K562 (cell line): ENCODE results near the gene GAB2. TPM values are rescaled to one million over a fixed set of nuclear protein-coding genes. Genes with fewer than 3 reads are reported as not detected.

Source experiments
- ATAC-seq: fragments of 200-7000 bp; cut with Tn5 transposase; 3 replicates; pipeline ENCODE4 v1.9.1; 2020; ENCODE audit warnings: moderate library complexity
- BruUV-seq: library from RNA; stranded (reverse); fragments of 400-500 nt; replicated peaks from 2 replicates; lab custom pipeline; 2021; lab: Mats Ljungman, UMichigan
- CTCF ChIA-PET: fragments of 300-600 bp; formaldehyde crosslinking; extraction: SDS; loops from one replicate; lab custom pipeline; 2021; ENCODE audit warnings: low intra/inter-chr PET ratio; lab: Yijun Ruan, JAX
- POLR2A ChIA-PET: fragments of 300-600, 350-650 bp; sonication (Branson Sonifier 250); formaldehyde crosslinking; extraction: SDS; loops from one replicate; lab custom pipeline; 2021; ENCODE audit warnings: antibody characterized with exemption, inconsistent platforms; lab: Yijun Ruan, JAX
- DNase-seq, 4 experiments: peaks; one replicate each; pipeline versions ENCODE4 v3.0.0 to v3.0.0-alpha.2; 2011 to 2018; ENCODE audit warnings: low spot score in 3 of 4, mixed read lengths in 3 of 4; ENCODE audit errors: extremely low read depth in 1 of 4
- FAIRE-seq: peaks from 2 replicates; lab custom pipeline; 2011; peaks lifted over from hg19 to GRCh38; lab: Jason Lieb, UNC
- H2AFZ ChIP-seq: 2 replicates; pipeline ENCODE4 v1.6.0; 2011; ENCODE audit warnings: low read depth, low read length, control low read depth, inconsistent platforms
- H3K27ac ChIP-seq: fragments of 200-600 bp; 3 replicates; pipeline ENCODE4 v1.8.0; 2011; ENCODE audit warnings: low read depth, mild to moderate bottlenecking, control low read depth, inconsistent platforms, low read length, moderate library complexity, mixed read lengths; ENCODE audit errors: extremely low read depth
- H3K27me3 ChIP-seq, 2 experiments: fragments of 300-600 bp in 1 of 2; 2 replicates in 1 of 2; 3 replicates in 1 of 2; pipeline versions ENCODE4 v1.6.0 to v1.8.0; 2011; ENCODE audit warnings: inconsistent platforms in 2 of 2, low read length in 2 of 2, mild to moderate bottlenecking in 1 of 2, mixed read lengths in 1 of 2, moderate library complexity in 1 of 2; ENCODE audit not compliant: control insufficient read depth in 2 of 2, insufficient read depth in 2 of 2
- H3K36me3 ChIP-seq: fragments of 300-600 bp; 3 replicates; pipeline ENCODE4 v1.8.0; 2011; ENCODE audit warnings: mild to moderate bottlenecking, low read length, inconsistent platforms; ENCODE audit not compliant: control insufficient read depth, insufficient read depth
- H3K4me1 ChIP-seq, 2 experiments: fragments of 200-600 bp in 1 of 2; replicated peaks in 1 of 2; 2 replicates in 1 of 2; 3 replicates in 1 of 2; pipeline versions ENCODE4 v1.5.1 to v1.8.0; 2011; ENCODE audit warnings: inconsistent platforms in 2 of 2, low read length in 2 of 2, mild to moderate bottlenecking in 1 of 2, mixed read lengths in 1 of 2, moderate library complexity in 1 of 2; ENCODE audit not compliant: control insufficient read depth in 2 of 2, insufficient read depth in 2 of 2
- H3K4me2 ChIP-seq: 2 replicates; pipeline ENCODE4 v1.6.1; 2011; ENCODE audit warnings: low read length, control low read depth, inconsistent platforms, mixed read lengths; ENCODE audit not compliant: insufficient read depth
- H3K4me3 ChIP-seq: fragments of 200-600 bp; sonication (generic), shearing (Covaris generic); 2 replicates; pipeline ENCODE4 v1.5.1; 2016; ENCODE audit warnings: control low read depth, inconsistent platforms
- H3K79me2 ChIP-seq: fragments of 200-600 bp; 3 replicates; pipeline ENCODE4 v1.8.0; 2011; ENCODE audit warnings: low read length, inconsistent platforms; ENCODE audit not compliant: control insufficient read depth, insufficient read depth
- H3K9ac ChIP-seq, 2 experiments: 2 replicates each; pipeline versions ENCODE4 v1.6.0 to v1.6.1; 2011; ENCODE audit warnings: low read depth in 2 of 2, low read length in 2 of 2, control low read depth in 1 of 2, inconsistent platforms in 1 of 2, mild to moderate bottlenecking in 1 of 2, mixed read lengths in 1 of 2; ENCODE audit not compliant: insufficient read depth in 1 of 2
- H3K9me1 ChIP-seq: one replicate; pipeline ENCODE4 v1.6.0; 2011; ENCODE audit warnings: inconsistent platforms, mild to moderate bottlenecking, low read length, moderate library complexity; ENCODE audit not compliant: control insufficient read depth, insufficient read depth
- H3K9me3 ChIP-seq: replicated peaks from 2 replicates; pipeline ENCODE4 v1.5.1; 2011; ENCODE audit warnings: low read depth, low read length, inconsistent platforms; ENCODE audit not compliant: control insufficient read depth, insufficient read depth
- H4K20me1 ChIP-seq: replicated peaks from 2 replicates; pipeline ENCODE4 v1.6.1; 2011; ENCODE audit warnings: low read length, inconsistent platforms, mixed read lengths; ENCODE audit not compliant: control insufficient read depth, insufficient read depth
- CBX3 ChIP-seq, 2 experiments: IDR thresholded peaks; 1 replicate in 1 of 2; 2 replicates in 1 of 2; pipeline ENCODE4 v1.6.1; 2012; ENCODE audit warnings: inconsistent platforms in 2 of 2, low read length in 2 of 2, borderline replicate concordance in 1 of 2, control low read depth in 1 of 2
- MTA3 ChIP-seq: fragments of 450-650 bp; formaldehyde crosslinking; IDR thresholded peaks from 2 replicates; pipeline ENCODE4 v1.6.1; 2017; ENCODE audit warnings: mild to moderate bottlenecking, borderline replicate concordance
- SIN3A ChIP-seq, 2 experiments: fragments of 150-350 bp in 1 of 2; IDR thresholded peaks; 2 replicates each; pipeline ENCODE4 v1.6.1; 2011 to 2016; ENCODE audit warnings: borderline replicate concordance in 2 of 2, low read depth in 2 of 2, low read length in 2 of 2, mild to moderate bottlenecking in 2 of 2, moderate library complexity in 2 of 2; ENCODE audit not compliant: control insufficient read depth in 1 of 2
- SOX6 ChIP-seq: fragments of 450-650 bp; IDR thresholded peaks from 2 replicates; pipeline ENCODE4 v1.6.1; 2014; ENCODE audit warnings: mild to moderate bottlenecking
- TCF7 ChIP-seq: sonication (generic); IDR thresholded peaks from 2 replicates; pipeline ENCODE4 v1.6.1; 2016; ENCODE audit warnings: antibody characterized with exemption, borderline replicate concordance
- U2AF1 ChIP-seq: fragments of 200-400 bp; formaldehyde crosslinking; optimal IDR thresholded peaks from 2 replicates; pipeline ENCODE3; 2017; ENCODE audit warnings: mild to moderate bottlenecking, low read depth, low read length, moderate library complexity
- ZBTB40 ChIP-seq, 2 experiments: fragments of 450-650 bp in 1 of 2; sonication (generic) in 1 of 2; formaldehyde crosslinking in 1 of 2; IDR thresholded peaks; 2 replicates each; pipeline versions ENCODE4 v1.7.1 to v1.9.0; 2016 to 2022; ENCODE audit warnings: inconsistent platforms in 1 of 2, mild to moderate bottlenecking in 1 of 2, missing genetic modification reagents in 1 of 2
- ZNF354B ChIP-seq: fragments of 250-450 bp; sonication (Bioruptor Pico); IDR thresholded peaks from 2 replicates; pipeline ENCODE4 v1.4.0; 2020
- WGBS: fragments of 100-300 bp; shearing (Covaris generic); methylation state at CpG from one replicate; pipeline ENCODE4 v1.1.6; 2016; ENCODE audit warnings: low coverage, mixed read lengths; ENCODE audit not compliant: insufficient coverage; ENCODE audit errors: missing lambda C conversion rate; 5-methylcytosine and 5-hydroxymethylcytosine counted together
- in situ Hi-C: fragments of 300-500 bp; cut with MboI; formaldehyde crosslinking; loops from 4 replicates; pipeline ENCODE4 v1.15.0; 2018; ENCODE audit warnings: inconsistent platforms, mixed read lengths
- intact Hi-C: fragments of 100-400 bp; cut with micrococcal nuclease; formaldehyde crosslinking; loops from 2 replicates; pipeline ENCODE4 v1.14.2; 2022
- polyA plus RNA-seq, 8 experiments: library from polyadenylated mRNA; depleted of rRNA in 4 of 8; stranded (reverse) in 5 of 8; unstranded in 3 of 8; fragments of >200 nt; fragmentation: Nextera tagmentation in 2 of 8; fragmentation: Illumina TruSeq in 1 of 8; extraction: Ambion mirVana in 2 of 8; extraction: Trizol in 1 of 8; gene quantifications; 2 replicates each; pipeline versions ENCODE4 v1.2.1 to v1.2.3, GENCODE V29; 2011 to 2014; ENCODE audit warnings: inconsistent platforms in 1 of 8, missing spikeins in 1 of 8
- total RNA-seq, 7 experiments: library from RNA; depleted of rRNA in 6 of 7; stranded (reverse); fragments of >200 nt in 6 of 7; fragmentation: Illumina TruSeq in 2 of 7; extraction: Trizol in 2 of 7; gene quantifications; 2 replicates each; pipeline versions ENCODE4 v1.2.1 to v1.2.3, GENCODE V29; 2011 to 2021; ENCODE audit warnings: low replicate concordance in 1 of 7

Gene GAB2
- total and polyA plus RNA-seq, 9 of the 15 experiments (the other 6 are each of a cell fraction or from before 2014, with no cell fraction given) = 2.3 to 35.2 (median 16.1) TPM

GRCh38 chr11:78292109-78292803 is 125.4 kb downstream of the GAB2 start (continued):
- TF ChIP-seq SOX6 (peak; percentile 96), U2AF1 (no peak)

GRCh38 chr11:78291503-78292108 is 126.0 kb downstream of the GAB2 start:
- DNase-seq (no peak), FAIRE-seq (no peak), ATAC-seq (peak; percentile 23)
- 45% methylated on average over 3 of the region's 6 CpGs for WGBS
- Histone ChIP-seq H3K4me2 (peak overlapping the region; percentile 43), H3K9ac (peak overlapping the region; percentile 13 to 64; a peak in 3 of 4 replicates), H4K20me1 (no peaks in the 10 kb centered on the region), H3K27me3 (no peaks in the 10 kb centered on the region), H3K9me3 (no peaks in the 10 kb centered on the region; the same call in 1 of the 2 replicates), H3K79me2 (peaks cover 71% of the 10 kb centered on the region), H3K36me3 (peaks cover 3% of the 10 kb centered on the region; the same call in 2 of the 3 replicates), H3K27ac (peak overlapping the region; percentile 80), H2AFZ (peak overlapping the region; percentile 2; the same call in 1 of the 2 replicates), H3K4me1 (peaks cover 12 to 70% of the 10 kb centered on the region in 2 experiments), H3K9me1 (no peaks in the 10 kb centered on the region), H3K4me3 (no peak overlapping the region)
- POLR2A ChIA-PET = interaction anchor here (0.6 to 1.8 kb wide), 9 partner anchors 11 to 126 kb away, joined by 3 to 8 read pairs (median 3); partner anchors contain the start of gene GAB2
- in situ Hi-C loops = no loop called here
- CTCF ChIA-PET = no interaction called here
- intact Hi-C loops = loop anchor here (2.0 to 10.0 kb wide), 3 partner anchors 27 to 273 kb away; no protein-coding TSS in a partner anchor
- no TSS peak for BruUV-seq
- 0 out of 2 replicates have a peak, but pooled peaks have one; percentile 10 for TF ChIP-seq MTA3
- no peak for TF ChIP-seq TCF7
- TF ChIP-seq CBX3 (IDR thresholded peaks at IDR 0.05; ENCODE audit: borderline replicate concordance in 1 of 2, low read length in 2 of 2) = peak in 1 of 2 experiments; percentile 5; a peak in 1 of 3 replicates
- no peak for TF ChIP-seq SIN3A (IDR thresholded peaks at IDR 0.05; ENCODE audit: borderline replicate concordance in 2 of 2, control insufficient read depth in 1 of 2, low read depth in 2 of 2, low read length in 2 of 2)
- no peak for TF ChIP-seq ZBTB40 (IDR thresholded peaks at IDR 0.05)
- no peak for TF ChIP-seq ZBTB40 (CRISPR knock-in tag; IDR thresholded peaks at IDR 0.05)
- no peak for TF ChIP-seq ZNF354B (CRISPR knock-in tag)
